CD14-positive monocyte (primary cell): ENCODE results near the gene MBNL3. TPM values are rescaled to one million over a fixed set of nuclear protein-coding genes. Genes with fewer than 3 reads are reported as not detected.

ENCODE experiments used
- DNase-seq, 3 donors: peaks; one replicate each; pipeline ENCODE4 v3.0.0-alpha.2; 2011 to 2022
- H2AFZ ChIP-seq: 2 replicates; pipeline ENCODE4 v1.6.0; 2012; ENCODE audit warnings: mild to moderate bottlenecking, low read depth, low read length, inconsistent platforms; ENCODE audit not compliant: insufficient read depth, poor library complexity, severe bottlenecking
- H3K27ac ChIP-seq, 2 donors: 1 replicate in 1 of 2; 2 replicates in 1 of 2; pipeline ENCODE4 v1.5.1; 2012 to 2013; ENCODE audit warnings: low read length in 2 of 2, control low read depth in 1 of 2, inconsistent platforms in 1 of 2, low read depth in 1 of 2, mild to moderate bottlenecking in 1 of 2
- H3K27me3 ChIP-seq, 2 donors: one replicate each; pipeline versions ENCODE4 v1.6.0 to v1.6.1; 2011 to 2013; ENCODE audit warnings: low read length in 2 of 2; ENCODE audit not compliant: control insufficient read depth in 2 of 2, insufficient read depth in 2 of 2
- H3K36me3 ChIP-seq, 2 donors: replicated peaks in 1 of 2; 1 replicate in 1 of 2; 2 replicates in 1 of 2; pipeline versions ENCODE4 v1.5.1 to v1.6.1; 2012 to 2013; ENCODE audit warnings: low read length in 2 of 2, control low read depth in 1 of 2, inconsistent platforms in 1 of 2, mild to moderate bottlenecking in 1 of 2; ENCODE audit not compliant: insufficient read depth in 2 of 2, control insufficient read depth in 1 of 2
- H3K4me1 ChIP-seq, 2 donors: 1 replicate in 1 of 2; 2 replicates in 1 of 2; pipeline versions ENCODE4 v1.5.1 to v1.6.1; 2012 to 2013; ENCODE audit warnings: low read length in 2 of 2, control low read depth in 1 of 2, inconsistent platforms in 1 of 2, mild to moderate bottlenecking in 1 of 2, moderate library complexity in 1 of 2; ENCODE audit not compliant: insufficient read depth in 2 of 2, control insufficient read depth in 1 of 2
- H3K4me2 ChIP-seq: replicated peaks from 2 replicates; pipeline ENCODE3; 2012; ENCODE audit warnings: low read length, moderate library complexity, mild to moderate bottlenecking; ENCODE audit not compliant: poor library complexity, severe bottlenecking; ENCODE audit errors: extremely low read depth
- H3K4me3 ChIP-seq, 3 experiments: fragments of 200-600 bp in 1 of 3; sonication (generic) in 1 of 3; replicated peaks in 1 of 3; 1 replicate in 2 of 3; 2 replicates in 1 of 3; pipeline ENCODE4 v1.5.1; 2011 to 2013; ENCODE audit warnings: low read length in 3 of 3, mild to moderate bottlenecking in 3 of 3, control low read depth in 2 of 3, low read depth in 2 of 3, inconsistent platforms in 1 of 3, moderate library complexity in 1 of 3
- H3K79me2 ChIP-seq: 2 replicates; pipeline ENCODE4 v1.6.0; 2012; ENCODE audit warnings: mild to moderate bottlenecking, control low read depth, inconsistent platforms, low read length, moderate library complexity; ENCODE audit not compliant: insufficient read depth
- H3K9ac ChIP-seq: 2 replicates; pipeline ENCODE4 v1.6.0; 2017; ENCODE audit warnings: low read length, mild to moderate bottlenecking; ENCODE audit not compliant: insufficient read depth, poor library complexity, severe bottlenecking
- H3K9me3 ChIP-seq, 2 donors: replicated peaks in 1 of 2; 1 replicate in 1 of 2; 2 replicates in 1 of 2; pipeline versions ENCODE4 v1.5.1 to v1.6.1; 2012 to 2013; ENCODE audit warnings: low read length in 2 of 2, control low read depth in 1 of 2; ENCODE audit not compliant: control insufficient read depth in 1 of 2, insufficient read depth in 1 of 2
- H4K20me1 ChIP-seq: 2 replicates; pipeline ENCODE4 v1.6.0; 2012; ENCODE audit warnings: mild to moderate bottlenecking, low read length, control low read depth, moderate library complexity; ENCODE audit not compliant: insufficient read depth
- H3K27ac Mint-ChIP-seq, 7 donors: one replicate each; pipeline ENCODE4 v1.8.0; 2020; ENCODE audit warnings: mild to moderate bottlenecking in 7 of 7, mixed read lengths in 7 of 7, moderate library complexity in 6 of 7, inconsistent platforms in 2 of 7
- H3K27me3 Mint-ChIP-seq, 3 donors: one replicate each; pipeline ENCODE4 v1.8.0; 2021 to 2022; ENCODE audit warnings: low read depth in 3 of 3, mild to moderate bottlenecking in 3 of 3, mixed read lengths in 3 of 3, moderate library complexity in 3 of 3, inconsistent platforms in 1 of 3
- H3K36me3 Mint-ChIP-seq, 2 donors: one replicate each; pipeline ENCODE4 v1.8.0; 2020; ENCODE audit warnings: mixed read lengths in 2 of 2, inconsistent platforms in 1 of 2, mild to moderate bottlenecking in 1 of 2
- H3K4me1 Mint-ChIP-seq: one replicate; pipeline ENCODE4 v1.8.0; 2020; ENCODE audit warnings: mild to moderate bottlenecking, mixed read lengths
- H3K4me3 Mint-ChIP-seq, 2 donors: one replicate each; pipeline ENCODE4 v1.8.0; 2020; ENCODE audit warnings: mild to moderate bottlenecking in 2 of 2, mixed read lengths in 2 of 2, moderate library complexity in 1 of 2
- H3K9me3 Mint-ChIP-seq, 7 donors: one replicate each; pipeline ENCODE4 v1.8.0; 2020 to 2022; ENCODE audit warnings: mixed read lengths in 7 of 7, mild to moderate bottlenecking in 6 of 7, moderate library complexity in 6 of 7, inconsistent platforms in 2 of 7
- WGBS: methylation state at CpG from one replicate; pipeline ENCODE4 v1.1.5; 2013; ENCODE audit warnings: missing lambda C conversion rate; ENCODE audit not compliant: insufficient coverage; 5-methylcytosine and 5-hydroxymethylcytosine counted together
- intact Hi-C, 2 donors: fragments of 100-400 bp; cut with micrococcal nuclease; formaldehyde crosslinking; loops; one replicate each; pipeline versions ENCODE4 v1.15.0 to v1.15.1; 2023
- polyA plus RNA-seq, 3 donors: library from polyadenylated mRNA; depleted of rRNA in 1 of 3; unstranded in 2 of 3; stranded (reverse) in 1 of 3; fragments of 300-500 nt in 2 of 3; fragments of >200 nt in 1 of 3; fragmentation: Illumina TruSeq in 2 of 3; gene quantifications; 1 replicate in 2 of 3; 2 replicates in 1 of 3; pipeline ENCODE4 v1.2.3, GENCODE V29; 2012 to 2021
- TF ChIP-seq, protein P1 (sequence below): fragments of 200-600 bp; IDR thresholded peaks from one replicate; pipeline ENCODE4 v1.8.0; 2022; ENCODE audit warnings: antibody characterized with exemption, mild to moderate bottlenecking

Gene MBNL3
- polyA plus RNA-seq, 3 donors: 7.4 to 32.8 (median 22.4) TPM

DNA sequence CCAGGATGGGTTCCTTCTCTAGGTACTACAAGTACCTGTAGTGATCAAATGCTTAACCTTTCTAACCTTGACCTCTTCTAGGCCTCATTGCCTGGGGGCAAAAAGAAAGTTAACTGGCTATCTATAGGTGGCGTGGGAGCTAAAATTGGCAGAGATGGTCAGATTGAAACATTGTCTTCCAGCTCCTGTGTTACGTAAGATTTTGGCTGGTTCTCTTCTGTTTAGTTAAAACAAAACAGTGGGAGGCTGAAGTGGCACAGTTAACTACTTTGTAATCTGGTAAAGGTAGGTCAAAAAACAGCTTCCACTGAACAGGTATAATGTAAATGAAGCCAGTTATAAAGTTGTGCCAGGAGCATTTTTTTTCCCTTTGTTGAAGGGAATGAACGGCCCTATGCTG is 115.2 kb downstream of the MBNL3 start:
- Histone ChIP-seq H3K36me3 (no peaks in the 10 kb centered on the region), H3K4me1 (no peaks in the 10 kb centered on the region), H2AFZ (no peak overlapping the region), H3K27ac (no peak overlapping the region), H3K9ac (no peak overlapping the region), H3K27me3 (peaks cover 0 to 16% of the 10 kb centered on the region in 2 donors), H4K20me1 (no peaks in the 10 kb centered on the region), H3K79me2 (no peaks in the 10 kb centered on the region), H3K4me3 (no peak overlapping the region), H3K9me3 (no peaks in the 10 kb centered on the region), H3K4me2 (no peak overlapping the region)
- H3K9me3 Mint-ChIP-seq: peaks cover 0 to 2% (median 0%) of the 10 kb centered on the region in 7 donors
- no peak overlapping the region for H3K27ac Mint-ChIP-seq
- intact Hi-C loops: no loop called here
- peaks cover 0 to 3% of the 10 kb centered on the region in 2 donors for H3K36me3 Mint-ChIP-seq
- no peaks in the 10 kb centered on the region for H3K27me3 Mint-ChIP-seq
- WGBS: no CpG with 5 or more reads among the region's 3 CpGs
- DNase-seq: no peak
- no peaks in the 10 kb centered on the region for H3K4me1 Mint-ChIP-seq
- no peak overlapping the region for H3K4me3 Mint-ChIP-seq
- TF ChIP-seq, protein P1, sequence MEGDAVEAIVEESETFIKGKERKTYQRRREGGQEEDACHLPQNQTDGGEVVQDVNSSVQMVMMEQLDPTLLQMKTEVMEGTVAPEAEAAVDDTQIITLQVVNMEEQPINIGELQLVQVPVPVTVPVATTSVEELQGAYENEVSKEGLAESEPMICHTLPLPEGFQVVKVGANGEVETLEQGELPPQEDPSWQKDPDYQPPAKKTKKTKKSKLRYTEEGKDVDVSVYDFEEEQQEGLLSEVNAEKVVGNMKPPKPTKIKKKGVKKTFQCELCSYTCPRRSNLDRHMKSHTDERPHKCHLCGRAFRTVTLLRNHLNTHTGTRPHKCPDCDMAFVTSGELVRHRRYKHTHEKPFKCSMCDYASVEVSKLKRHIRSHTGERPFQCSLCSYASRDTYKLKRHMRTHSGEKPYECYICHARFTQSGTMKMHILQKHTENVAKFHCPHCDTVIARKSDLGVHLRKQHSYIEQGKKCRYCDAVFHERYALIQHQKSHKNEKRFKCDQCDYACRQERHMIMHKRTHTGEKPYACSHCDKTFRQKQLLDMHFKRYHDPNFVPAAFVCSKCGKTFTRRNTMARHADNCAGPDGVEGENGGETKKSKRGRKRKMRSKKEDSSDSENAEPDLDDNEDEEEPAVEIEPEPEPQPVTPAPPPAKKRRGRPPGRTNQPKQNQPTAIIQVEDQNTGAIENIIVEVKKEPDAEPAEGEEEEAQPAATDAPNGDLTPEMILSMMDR: no peak

DNA sequence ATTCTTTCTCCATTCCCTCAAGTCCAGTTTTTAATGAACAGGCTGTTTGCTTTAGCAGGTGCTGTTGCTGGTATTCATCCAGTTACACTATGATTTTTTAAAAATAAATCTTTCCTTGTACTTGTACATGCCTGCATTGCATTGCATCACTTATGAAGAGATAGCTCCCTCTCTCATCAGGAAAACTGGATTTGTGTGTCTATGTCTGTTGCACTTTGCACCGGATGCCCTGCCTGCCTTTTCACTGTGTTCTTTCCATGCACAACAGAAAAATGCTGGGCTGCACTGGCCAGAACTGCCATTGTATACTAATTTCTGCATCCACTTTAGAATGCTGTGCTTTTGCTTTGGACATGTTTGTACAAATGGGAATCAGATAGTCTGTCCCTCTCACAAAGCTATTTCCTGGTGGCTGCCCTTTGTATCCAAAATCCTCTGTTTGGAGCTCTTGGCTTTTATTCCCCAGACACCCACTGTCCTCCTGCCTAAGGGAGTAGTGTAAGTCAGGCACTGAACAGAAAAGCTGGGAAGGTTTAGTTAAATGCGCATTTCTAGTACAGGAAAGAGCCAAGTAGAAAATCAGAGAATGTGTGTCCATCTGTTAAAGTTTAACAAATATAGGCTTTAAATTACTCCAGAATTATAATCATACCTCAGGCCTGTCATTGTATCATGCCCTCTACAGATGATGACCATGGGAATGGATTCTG is 119.1 kb downstream of the MBNL3 start:
- no peaks in the 10 kb centered on the region for H4K20me1 ChIP-seq
- no peak overlapping the region for H3K4me2 ChIP-seq
- H3K9ac ChIP-seq: no peak overlapping the region
- H3K36me3 ChIP-seq: no peaks in the 10 kb centered on the region
- no peaks in the 10 kb centered on the region for H3K79me2 ChIP-seq
- no peaks in the 10 kb centered on the region for H3K36me3 Mint-ChIP-seq
- intact Hi-C loops: no loop called here
- H3K27me3 Mint-ChIP-seq: peaks cover 0 to 5% (median 0%) of the 10 kb centered on the region in 3 donors
- no peak overlapping the region for H3K4me3 ChIP-seq
- no peaks in the 10 kb centered on the region for H3K4me1 ChIP-seq
- H3K27me3 ChIP-seq: peaks cover 0 to 13% of the 10 kb centered on the region in 2 donors
- no peak overlapping the region for H3K27ac ChIP-seq
- H3K4me3 Mint-ChIP-seq: no peak overlapping the region
- no peaks in the 10 kb centered on the region for H3K9me3 ChIP-seq
- H3K9me3 Mint-ChIP-seq: peaks cover 0 to 2% (median 0%) of the 10 kb centered on the region in 7 donors
- no peak for DNase-seq
- no peak overlapping the region for H3K27ac Mint-ChIP-seq
- no peak overlapping the region for H2AFZ ChIP-seq
- TF ChIP-seq, protein P1: no peak
- H3K4me1 Mint-ChIP-seq: no peaks in the 10 kb centered on the region
- WGBS: no CpG with 5 or more reads among the region's 2 CpGs
